Rectal smooth muscle tissue (tissue), 1 donor: ENCODE results near the gene CUL2.
A peak's percentile ranks its signal among the peaks of the same experiment; 100 is the strongest.

Experiments used
- H3K27ac ChIP-seq: one replicate; pipeline ENCODE4 v1.7.0; 2013; ENCODE audit warnings: low read depth, low read length, inconsistent platforms
- H3K27me3 ChIP-seq: one replicate; pipeline ENCODE4 v1.7.0; 2013; ENCODE audit warnings: low read length; ENCODE audit not compliant: control insufficient read depth, insufficient read depth
- H3K36me3 ChIP-seq: one replicate; pipeline ENCODE4 v1.7.0; 2013; ENCODE audit warnings: low read length; ENCODE audit not compliant: control insufficient read depth, insufficient read depth
- H3K4me1 ChIP-seq: one replicate; pipeline ENCODE4 v1.7.0; 2013; ENCODE audit warnings: low read length; ENCODE audit not compliant: control insufficient read depth, insufficient read depth
- H3K4me3 ChIP-seq: one replicate; pipeline ENCODE4 v1.7.0; 2013; ENCODE audit warnings: low read length
- H3K9ac ChIP-seq: one replicate; pipeline ENCODE4 v1.7.0; 2013; ENCODE audit warnings: low read length

The CUL2 gene

GRCh38 chr10:35090162-35090954 lies at the start of gene CUL2:
CUL2 (minus strand) TSS chr10:35090341; CDS start chr10:35071317, 19,024 bp downstream.
- peak within 1 kb of the TSS; percentile 83 for H3K4me3 ChIP-seq
- peak within 1 kb of the TSS; percentile 94 for H3K27ac ChIP-seq
- H3K4me1 ChIP-seq: peaks cover 7% of the 10 kb centered on the region

DNA sequence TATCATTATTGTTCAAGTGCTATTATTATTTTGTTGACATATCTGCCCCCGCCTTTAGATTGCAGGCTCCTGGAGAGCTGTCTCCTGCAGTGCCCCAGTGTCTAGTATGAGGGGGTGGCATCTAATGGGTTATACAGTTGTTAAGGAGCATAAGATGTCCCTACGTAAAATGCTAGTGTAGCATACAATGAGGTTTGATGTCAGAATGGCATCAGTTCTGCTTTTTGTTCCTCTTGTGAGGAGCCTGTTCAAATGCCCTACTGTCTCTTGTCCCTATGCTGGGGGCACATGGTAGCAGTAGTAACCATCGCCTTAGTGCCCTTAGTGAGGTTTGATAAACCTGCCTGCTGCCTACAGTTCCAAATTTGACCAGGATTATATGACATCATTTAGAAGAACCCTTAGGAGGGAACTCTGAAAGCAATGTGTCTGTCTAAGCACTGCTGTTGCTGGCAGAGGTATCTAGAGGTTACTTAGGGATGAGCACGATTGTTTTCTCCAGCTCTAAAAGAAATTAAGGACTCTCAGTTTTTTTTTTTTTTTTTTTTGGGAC lies 46.2 kb upstream of the CUL2 start:
- H3K27me3 ChIP-seq: no peaks in the 10 kb centered on the region
- no peak overlapping the region for H3K4me3 ChIP-seq
- H3K27ac ChIP-seq: no peak overlapping the region
- no peak overlapping the region for H3K9ac ChIP-seq
- H3K36me3 ChIP-seq: no peaks in the 10 kb centered on the region
- no peaks in the 10 kb centered on the region for H3K4me1 ChIP-seq

More at GRCh38 chr10:35090162-35090954, at the start of gene CUL2:
- Histone ChIP-seq H3K36me3 (no peaks in the 10 kb centered on the region), H3K27me3 (no peaks in the 10 kb centered on the region), H3K9ac (peak within 1 kb of the TSS; percentile 38)

DNA sequence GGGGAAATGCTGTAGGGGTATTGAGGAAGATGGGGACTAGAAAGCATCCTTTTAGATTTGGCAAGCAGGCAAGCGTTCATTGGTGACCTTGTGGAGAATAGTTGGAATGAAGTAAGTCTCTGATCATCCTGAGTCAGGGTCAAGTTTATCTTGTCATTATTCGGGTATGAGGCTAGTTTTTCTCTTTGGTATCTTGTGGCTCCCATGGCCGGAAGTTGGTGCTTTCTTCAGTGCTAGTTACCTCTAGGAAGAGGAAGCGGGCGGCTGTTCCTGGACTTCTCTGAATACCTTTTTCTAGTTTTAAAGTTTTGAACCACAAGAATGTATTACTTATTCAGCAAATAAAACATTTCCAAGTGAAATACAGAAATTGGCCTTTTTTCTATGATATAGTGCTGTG lies 45.7 kb upstream of the CUL2 start:
- H3K9ac ChIP-seq: no peak overlapping the region
- H3K27ac ChIP-seq: no peak overlapping the region

GRCh38 chr10:35133586-35133985 lies 43.4 kb upstream of the CUL2 start:
- Histone ChIP-seq H3K27me3 (no peaks in the 10 kb centered on the region), H3K36me3 (no peaks in the 10 kb centered on the region), H3K4me3 (no peak overlapping the region), H3K4me1 (peaks cover 3% of the 10 kb centered on the region), H3K9ac (no peak overlapping the region), H3K27ac (no peak overlapping the region)

More for the DNA sequence above, 45.7 kb upstream of the CUL2 start:
- H3K27me3 ChIP-seq: no peaks in the 10 kb centered on the region
- H3K4me3 ChIP-seq: no peak overlapping the region
- no peaks in the 10 kb centered on the region for H3K36me3 ChIP-seq
- peaks cover under 1% of the 10 kb centered on the region for H3K4me1 ChIP-seq

DNA sequence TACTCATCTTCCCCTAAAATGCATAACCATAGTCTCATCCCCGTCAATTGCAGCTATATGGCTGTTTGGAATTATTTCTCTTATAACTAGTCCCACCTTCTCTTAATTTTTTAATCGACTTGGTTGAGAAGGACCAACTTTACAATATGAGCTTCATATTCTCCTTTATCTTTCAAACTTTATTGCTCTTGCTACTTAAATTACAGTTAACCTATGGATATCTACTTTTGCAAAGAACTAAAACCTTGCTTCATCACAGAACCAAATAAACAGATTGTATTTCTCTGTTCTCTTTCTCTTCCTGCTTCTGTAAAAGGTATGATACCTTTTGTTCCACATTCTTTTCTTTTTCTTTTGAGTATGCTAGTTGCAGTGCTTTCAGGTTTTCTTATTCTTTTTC lies 42.6 kb upstream of the CUL2 start:
- H3K4me3 ChIP-seq: no peak overlapping the region
- H3K36me3 ChIP-seq: no peaks in the 10 kb centered on the region
- H3K27me3 ChIP-seq: no peaks in the 10 kb centered on the region
- no peak overlapping the region for H3K9ac ChIP-seq
- H3K27ac ChIP-seq: no peak overlapping the region
- peaks cover 7% of the 10 kb centered on the region for H3K4me1 ChIP-seq

DNA sequence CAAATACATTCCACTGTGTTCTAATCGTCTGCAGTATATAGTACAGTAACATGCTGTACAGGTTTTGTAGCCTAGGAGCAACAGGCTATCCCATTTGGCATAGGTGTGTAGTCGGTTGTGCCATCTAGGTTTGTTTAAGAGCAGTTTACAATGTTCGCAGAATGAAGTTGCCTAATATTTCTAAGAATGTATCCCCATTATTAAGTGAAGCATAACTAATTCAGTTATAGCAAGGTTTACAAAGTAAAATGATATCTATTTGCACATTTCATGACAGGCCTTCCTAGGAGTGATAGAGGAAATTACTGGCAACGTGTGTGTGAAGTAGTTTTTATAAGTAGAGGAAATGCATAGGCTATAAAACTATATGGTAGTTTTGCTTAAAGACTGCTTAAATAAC lies 40.5 kb upstream of the CUL2 start:
- no peaks in the 10 kb centered on the region for H3K36me3 ChIP-seq
- no peak overlapping the region for H3K4me3 ChIP-seq
- peaks cover 7% of the 10 kb centered on the region for H3K4me1 ChIP-seq
- no peaks in the 10 kb centered on the region for H3K27me3 ChIP-seq
- H3K9ac ChIP-seq: no peak overlapping the region
- H3K27ac ChIP-seq: no peak overlapping the region

DNA sequence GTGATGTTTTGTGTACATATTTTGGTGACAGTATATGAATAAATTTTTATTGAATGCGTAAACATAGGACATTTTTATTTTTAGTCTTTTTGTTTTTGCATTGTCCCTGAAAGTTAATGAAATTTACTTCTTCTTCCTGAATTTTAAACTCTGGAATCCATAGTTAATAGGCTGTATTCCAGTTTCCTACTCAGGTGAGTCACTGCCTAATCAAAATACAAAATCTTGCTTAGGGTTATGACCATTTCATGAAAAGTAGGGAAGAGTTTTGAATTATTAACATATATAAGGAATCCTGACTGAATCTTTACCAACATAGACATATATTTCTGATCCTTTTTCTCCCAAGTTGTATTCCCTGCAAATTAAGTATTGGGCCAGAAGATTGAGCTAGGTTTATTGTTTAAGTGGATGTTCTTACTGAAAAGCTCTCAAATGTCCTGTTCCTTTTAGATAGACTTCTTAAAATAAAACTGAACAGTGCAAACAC lies 39.1 kb upstream of the CUL2 start:
- no peak overlapping the region for H3K9ac ChIP-seq
- H3K36me3 ChIP-seq: no peaks in the 10 kb centered on the region
- no peaks in the 10 kb centered on the region for H3K27me3 ChIP-seq
- H3K27ac ChIP-seq: no peak overlapping the region
- H3K4me3 ChIP-seq: no peak overlapping the region
- peaks cover 7% of the 10 kb centered on the region for H3K4me1 ChIP-seq

DNA sequence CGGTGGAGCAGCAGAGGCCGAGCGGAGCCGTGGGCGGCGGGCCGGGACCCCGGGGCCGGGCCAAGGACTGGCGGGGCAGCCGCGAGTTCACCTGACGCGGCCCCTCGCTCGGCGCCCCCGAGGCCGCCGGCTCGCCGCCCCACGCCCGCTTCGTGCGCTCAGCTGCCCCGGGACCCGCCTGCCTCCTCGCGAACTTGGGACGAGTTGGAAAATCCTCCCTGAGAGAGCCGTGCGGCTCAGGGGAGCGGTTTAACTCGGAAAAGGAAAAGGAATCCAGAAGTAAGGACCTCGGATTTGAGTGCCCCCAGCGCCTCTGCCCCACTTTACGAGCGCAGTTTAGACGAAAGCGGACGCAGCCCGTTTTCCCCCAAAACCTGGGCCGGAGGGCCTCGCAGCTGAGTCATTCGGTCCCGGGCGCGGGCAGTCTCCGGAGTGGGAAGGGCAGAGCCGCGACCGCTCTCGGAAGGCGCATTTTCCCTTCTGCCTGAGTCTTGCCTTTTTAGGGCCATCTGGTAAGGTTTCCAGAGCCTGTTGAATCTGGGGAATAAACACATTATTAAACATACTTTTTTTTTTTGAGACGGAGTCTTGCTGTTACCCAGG lies 37.2 kb upstream of the CUL2 start:
- peak overlapping the region; percentile 85 for H3K9ac ChIP-seq
- no peaks in the 10 kb centered on the region for H3K36me3 ChIP-seq
- peak overlapping the region; percentile 100 for H3K27ac ChIP-seq
- peak overlapping the region; percentile 77 for H3K4me3 ChIP-seq
- no peaks in the 10 kb centered on the region for H3K27me3 ChIP-seq
- H3K4me1 ChIP-seq: peaks cover 7% of the 10 kb centered on the region

GRCh38 chr10:35126530-35127288 lies 36.6 kb upstream of the CUL2 start, which contains the start of gene CREM:
CREM (plus strand) TSS chr10:35126846; CDS start chr10:35137836, 10,990 bp downstream.
- Histone ChIP-seq H3K4me1 (peaks cover 7% of the 10 kb centered on the region), H3K36me3 (no peaks in the 10 kb centered on the region), H3K27ac (peak within 1 kb of the TSS; percentile 100)

GRCh38 chr10:35126062-35126529 lies 36.0 kb upstream of the CUL2 start:
- Histone ChIP-seq H3K27me3 (no peaks in the 10 kb centered on the region), H3K27ac (peak overlapping the region; percentile 100), H3K9ac (peak overlapping the region; percentile 35), H3K4me1 (peaks cover 7% of the 10 kb centered on the region), H3K36me3 (no peaks in the 10 kb centered on the region), H3K4me3 (peak overlapping the region; percentile 89)

More at GRCh38 chr10:35126530-35127288, 36.6 kb upstream of the CUL2 start, which contains the start of gene CREM:
- Histone ChIP-seq H3K4me3 (peak within 1 kb of the TSS; percentile 89), H3K27me3 (no peaks in the 10 kb centered on the region), H3K9ac (peak within 1 kb of the TSS; percentile 85)

DNA sequence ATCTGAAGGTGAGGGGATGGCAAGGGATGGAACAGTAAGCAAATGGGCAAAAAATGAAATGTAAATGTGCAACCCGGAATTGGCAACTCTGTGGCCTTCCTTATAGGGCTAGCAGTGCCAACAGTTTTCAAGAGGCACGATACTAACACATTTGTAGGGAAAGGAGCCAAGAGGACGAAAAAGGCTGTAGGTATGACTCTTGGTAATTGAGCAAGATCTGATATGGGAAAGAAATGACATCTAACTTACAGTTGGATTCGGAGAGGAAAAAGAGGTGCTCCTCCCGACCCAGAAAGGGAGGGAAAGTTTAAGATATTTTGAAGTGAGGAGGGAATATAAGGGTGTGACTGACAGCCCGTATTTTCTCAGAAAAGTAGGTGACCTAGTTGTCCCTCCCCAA lies 34.4 kb upstream of the CUL2 start:
- H3K36me3 ChIP-seq: no peaks in the 10 kb centered on the region
- H3K4me1 ChIP-seq: peaks cover 4% of the 10 kb centered on the region
- H3K27me3 ChIP-seq: no peaks in the 10 kb centered on the region
- no peak overlapping the region for H3K27ac ChIP-seq
- no peak overlapping the region for H3K4me3 ChIP-seq
- no peak overlapping the region for H3K9ac ChIP-seq

- no peaks in the 10 kb centered on the region for H3K4me1 ChIP-seq
- H3K27ac ChIP-seq: no peak overlapping the region
- no peak overlapping the region for H3K9ac ChIP-seq
- H3K27me3 ChIP-seq: no peaks in the 10 kb centered on the region
- no peaks in the 10 kb centered on the region for H3K36me3 ChIP-seq
- H3K4me3 ChIP-seq: no peak overlapping the region
Measured at GRCh38 chr10:35119378-35119777, 29.2 kb upstream of the CUL2 start.
